HCT116 (cell line): Measurements from ENCODE around the gene CCDC15. TPM values are rescaled to one million over a fixed set of nuclear protein-coding genes. Genes with fewer than 3 reads are reported as not detected.

Source experiments
- ATAC-seq: fragments of 200-7000 bp; cut with Tn5 transposase; 2 replicates; pipeline ENCODE4 v1.9.1; 2020; ENCODE audit warnings: mild to moderate bottlenecking, moderate library complexity
- BruUV-seq: library from RNA; stranded (reverse); fragments of 400-500 nt; replicated peaks from 2 replicates; lab custom pipeline; 2021; lab: Mats Ljungman, UMichigan
- CTCF ChIA-PET: fragments of 300-600 bp; sonication (Branson Sonifier 250); formaldehyde crosslinking; loops from one replicate; lab custom pipeline; 2021; ENCODE audit warnings: antibody characterized with exemption; lab: Charles Lee
- POLR2A ChIA-PET: fragments of 300-600, 350-600 bp; sonication (Branson Sonifier 250); formaldehyde crosslinking; loops from one replicate; lab custom pipeline; 2021; ENCODE audit warnings: antibody characterized with exemption; lab: Charles Lee
- RAD21 ChIA-PET, 2 experiments: fragments of 300-600 bp; sonication (Branson Sonifier 250); formaldehyde crosslinking; loops; one replicate each; lab custom pipeline; 2023; ENCODE audit warnings: low total read pairs in 2 of 2; ENCODE audit not compliant: uncharacterized antibody in 2 of 2, unreplicated experiment in 2 of 2, low non-redundant PET in 1 of 2; lab: Charles Lee
- DNase-seq: peaks from one replicate; pipeline ENCODE4 v3.0.0-alpha.2; 2010; ENCODE audit warnings: low read depth, low spot score
- H2AFZ ChIP-seq: fragments of 200-600 bp; shearing (Covaris generic), sonication (generic); 2 replicates; pipeline ENCODE4 v1.6.1; 2017; ENCODE audit warnings: low read depth, mixed run types, mixed read lengths, antibody characterized with exemption, low read length; ENCODE audit not compliant: poor library complexity, severe bottlenecking
- H3K27ac ChIP-seq: 2 replicates; pipeline ENCODE4 v1.5.1; 2012; ENCODE audit warnings: low read depth, low read length
- H3K27me3 ChIP-seq: fragments of 200-600 bp; sonication (generic); 2 replicates; pipeline ENCODE4 v1.6.1; 2016; ENCODE audit warnings: mixed run types, low read length, mixed read lengths; ENCODE audit not compliant: insufficient read depth
- H3K36me3 ChIP-seq, 2 experiments: fragments of 200-500 bp in 1 of 2; fragments of 200-600 bp in 1 of 2; sonication (Bioruptor generic) in 1 of 2; sonication (generic) in 1 of 2; 2 replicates each; pipeline versions ENCODE4 v1.5.1 to v1.6.1; 2014 to 2016; ENCODE audit warnings: low read length in 2 of 2, inconsistent platforms in 1 of 2, mixed read lengths in 1 of 2, mixed run types in 1 of 2; ENCODE audit not compliant: insufficient read depth in 2 of 2, control insufficient read depth in 1 of 2
- H3K4me1 ChIP-seq, 2 experiments: fragments of 200-600 bp in 1 of 2; sonication (generic) in 1 of 2; 2 replicates each; pipeline versions ENCODE4 v1.5.1 to v1.6.1; 2012 to 2017; ENCODE audit warnings: low read length in 2 of 2, inconsistent platforms in 1 of 2, mild to moderate bottlenecking in 1 of 2, mixed read lengths in 1 of 2, mixed run types in 1 of 2, moderate library complexity in 1 of 2; ENCODE audit not compliant: insufficient read depth in 2 of 2, control insufficient read depth in 1 of 2
- H3K4me2 ChIP-seq: fragments of 200-600 bp; sonication (generic); 2 replicates; pipeline ENCODE4 v1.6.1; 2017; ENCODE audit warnings: mixed run types, low read length, mixed read lengths
- H3K4me3 ChIP-seq, 2 experiments: fragments of 200-600 bp in 1 of 2; sonication (generic) in 1 of 2; replicated peaks in 1 of 2; 2 replicates each; pipeline ENCODE4 v1.5.1; 2011 to 2016; ENCODE audit warnings: low read length in 2 of 2, control low read depth in 1 of 2, low read depth in 1 of 2, mild to moderate bottlenecking in 1 of 2, mixed read lengths in 1 of 2, mixed run types in 1 of 2
- H3K79me2 ChIP-seq: fragments of 200-600 bp; sonication (generic); 2 replicates; pipeline ENCODE4 v1.6.1; 2017; ENCODE audit warnings: mild to moderate bottlenecking, mixed run types, low read length, moderate library complexity, mixed read lengths; ENCODE audit not compliant: insufficient read depth
- H3K9ac ChIP-seq: fragments of 200-600 bp; sonication (generic); 2 replicates; pipeline ENCODE4 v1.6.1; 2016; ENCODE audit warnings: low read length, mixed read lengths
- H3K9me2 ChIP-seq: fragments of 200-600 bp; sonication (generic), shearing (Covaris generic); 2 replicates; pipeline ENCODE4 v1.6.1; 2017; ENCODE audit warnings: mixed run types, mild to moderate bottlenecking, moderate library complexity; ENCODE audit not compliant: insufficient read depth
- H3K9me3 ChIP-seq, 2 experiments: fragments of 200-500 bp in 1 of 2; fragments of 200-600 bp in 1 of 2; sonication (Bioruptor generic) in 1 of 2; sonication (generic) in 1 of 2; 2 replicates each; pipeline ENCODE4 v1.6.1; 2014 to 2017; ENCODE audit warnings: low read length in 2 of 2, mixed read lengths in 2 of 2, inconsistent platforms in 1 of 2, low read depth in 1 of 2, mild to moderate bottlenecking in 1 of 2, mixed run types in 1 of 2, moderate library complexity in 1 of 2; ENCODE audit not compliant: control insufficient read depth in 1 of 2, insufficient read depth in 1 of 2
- H4K20me1 ChIP-seq: fragments of 200-600 bp; sonication (generic), shearing (Covaris generic); 2 replicates; pipeline ENCODE4 v1.6.1; 2017; ENCODE audit warnings: mixed run types, mild to moderate bottlenecking, moderate library complexity; ENCODE audit not compliant: insufficient read depth
- CBX3 ChIP-seq: IDR thresholded peaks from 2 replicates; pipeline ENCODE4 v1.6.1; 2012; ENCODE audit warnings: low read depth
- ELF1 ChIP-seq: IDR thresholded peaks from 2 replicates; pipeline ENCODE4 v1.6.1; 2012; ENCODE audit warnings: low read depth, borderline replicate concordance
- EZH2 ChIP-seq: fragments of 200-600 bp; sonication (generic); IDR thresholded peaks from 2 replicates; pipeline ENCODE4 v1.6.1; 2017; ENCODE audit warnings: antibody characterized with exemption, mixed run types
- EZH2phosphoT487 ChIP-seq: fragments of 200-600 bp; IDR thresholded peaks from 2 replicates; pipeline ENCODE4 v1.6.1; 2018; ENCODE audit warnings: antibody characterized with exemption, borderline replicate concordance
- FOSL1 ChIP-seq: IDR thresholded peaks from 2 replicates; pipeline ENCODE4 v1.6.1; 2012; ENCODE audit warnings: low read depth
- JUND ChIP-seq: IDR thresholded peaks from 2 replicates; pipeline ENCODE4 v1.6.1; 2012
- POLR2AphosphoS5 ChIP-seq: IDR thresholded peaks from 2 replicates; pipeline ENCODE4 v1.6.1; 2011; ENCODE audit warnings: mild to moderate bottlenecking, low read depth, low read length, moderate library complexity
- RAD21 ChIP-seq: IDR thresholded peaks from 2 replicates; pipeline ENCODE4 v1.6.1; 2012; ENCODE audit warnings: low read depth, mild to moderate bottlenecking
- SIN3A ChIP-seq: IDR thresholded peaks from 2 replicates; pipeline ENCODE4 v1.6.1; 2012; ENCODE audit warnings: low read depth
- SP1 ChIP-seq: IDR thresholded peaks from 2 replicates; pipeline ENCODE4 v1.6.1; 2012; ENCODE audit warnings: low read depth
- SRF ChIP-seq: IDR thresholded peaks from 2 replicates; pipeline ENCODE4 v1.6.1; 2012; ENCODE audit warnings: low read depth
- TCF7L2 ChIP-seq: IDR thresholded peaks from 2 replicates; pipeline ENCODE4 v1.7.0; 2011; ENCODE audit warnings: borderline replicate concordance, inconsistent platforms; ENCODE audit not compliant: insufficient read depth, insufficient read length; ENCODE audit errors: extremely low read depth
- YY1 ChIP-seq: IDR thresholded peaks from 2 replicates; pipeline ENCODE4 v1.6.1; 2011; ENCODE audit warnings: low read length, low read depth, moderate library complexity, mild to moderate bottlenecking; ENCODE audit not compliant: insufficient replicate concordance; ENCODE audit errors: extremely low read depth
- ZBTB33 ChIP-seq: IDR thresholded peaks from 2 replicates; pipeline ENCODE4 v1.6.1; 2011; ENCODE audit warnings: mild to moderate bottlenecking, low read length, moderate library complexity; ENCODE audit not compliant: insufficient replicate concordance; ENCODE audit errors: extremely low read depth
- ZNF274 ChIP-seq: fragments of 200-500 bp; sonication (Bioruptor generic); IDR thresholded peaks from 2 replicates; pipeline ENCODE4 v1.6.1; 2014; ENCODE audit warnings: mild to moderate bottlenecking, low read depth, low read length, inconsistent platforms
- intact Hi-C: fragments of 100-400 bp; cut with micrococcal nuclease; formaldehyde crosslinking; loops from 2 replicates; pipeline ENCODE4 v1.10.0; 2022
- total RNA-seq: library from RNA; stranded (reverse); gene quantifications from one replicate; pipeline ENCODE4 v1.2.1, GENCODE V29; 2021; ENCODE audit not compliant: unreplicated experiment

CCDC15 gene
- total RNA-seq, 1 experiment from 2014 or later = 2.4 TPM

DNA sequence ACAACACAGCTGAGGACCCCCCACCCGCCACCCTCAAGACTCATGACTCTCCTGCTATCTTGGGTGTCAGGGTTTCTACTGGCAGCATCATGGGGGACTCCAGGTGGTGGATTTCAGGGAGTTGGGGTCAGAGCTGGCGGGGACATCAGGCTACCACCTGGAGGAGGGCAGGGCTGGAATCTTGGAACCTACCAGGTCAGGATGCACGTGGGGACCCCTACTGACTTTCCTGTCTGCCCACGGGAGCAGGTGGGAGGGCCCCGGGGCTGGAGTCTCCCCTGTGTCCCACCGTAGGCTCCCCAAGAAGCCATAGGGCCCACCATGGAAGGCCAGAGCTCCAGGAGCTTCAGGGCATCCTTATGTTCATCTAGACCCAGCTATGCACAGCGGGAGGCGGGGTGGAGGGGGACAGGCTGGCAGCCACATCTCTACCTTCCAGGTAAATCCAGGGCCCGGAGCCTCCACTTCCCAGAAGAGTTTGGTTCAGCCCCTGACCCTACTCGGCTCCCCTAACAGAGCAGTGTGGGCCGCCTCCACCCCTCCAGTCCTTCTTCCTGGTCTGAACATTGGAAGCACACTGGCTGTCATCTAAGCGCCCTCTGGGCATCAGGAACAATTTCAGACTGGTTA, 119.1 kb downstream of the CCDC15 start:
- H3K36me3 ChIP-seq = no peaks in the 10 kb centered on the region
- no peak overlapping the region for H3K9ac ChIP-seq
- POLR2A ChIA-PET = no interaction called here
- ATAC-seq (no peak), DNase-seq (no peak)
- TF ChIP-seq FOSL1 (no peak), ZNF274 (no peak), EZH2 (no peak), TCF7L2 (no peak), RAD21 (no peak)
- H3K27me3 ChIP-seq = no peaks in the 10 kb centered on the region
- H3K27ac ChIP-seq = no peak overlapping the region
- H3K9me2 ChIP-seq = no peaks in the 10 kb centered on the region
- H3K4me2 ChIP-seq = no peak overlapping the region
- peaks cover 20 to 45% of the 10 kb centered on the region in 2 experiments for H3K4me1 ChIP-seq
- RAD21 ChIA-PET = no interaction called here
- H3K4me3 ChIP-seq = no peak overlapping the region
- CTCF ChIA-PET = no interaction called here
- BruUV-seq = no TSS peak
- H2AFZ ChIP-seq = no peak overlapping the region
- no peaks in the 10 kb centered on the region for H3K79me2 ChIP-seq
- H4K20me1 ChIP-seq = no peaks in the 10 kb centered on the region
- H3K9me3 ChIP-seq = no peaks in the 10 kb centered on the region
- intact Hi-C loops = no loop called here

DNA sequence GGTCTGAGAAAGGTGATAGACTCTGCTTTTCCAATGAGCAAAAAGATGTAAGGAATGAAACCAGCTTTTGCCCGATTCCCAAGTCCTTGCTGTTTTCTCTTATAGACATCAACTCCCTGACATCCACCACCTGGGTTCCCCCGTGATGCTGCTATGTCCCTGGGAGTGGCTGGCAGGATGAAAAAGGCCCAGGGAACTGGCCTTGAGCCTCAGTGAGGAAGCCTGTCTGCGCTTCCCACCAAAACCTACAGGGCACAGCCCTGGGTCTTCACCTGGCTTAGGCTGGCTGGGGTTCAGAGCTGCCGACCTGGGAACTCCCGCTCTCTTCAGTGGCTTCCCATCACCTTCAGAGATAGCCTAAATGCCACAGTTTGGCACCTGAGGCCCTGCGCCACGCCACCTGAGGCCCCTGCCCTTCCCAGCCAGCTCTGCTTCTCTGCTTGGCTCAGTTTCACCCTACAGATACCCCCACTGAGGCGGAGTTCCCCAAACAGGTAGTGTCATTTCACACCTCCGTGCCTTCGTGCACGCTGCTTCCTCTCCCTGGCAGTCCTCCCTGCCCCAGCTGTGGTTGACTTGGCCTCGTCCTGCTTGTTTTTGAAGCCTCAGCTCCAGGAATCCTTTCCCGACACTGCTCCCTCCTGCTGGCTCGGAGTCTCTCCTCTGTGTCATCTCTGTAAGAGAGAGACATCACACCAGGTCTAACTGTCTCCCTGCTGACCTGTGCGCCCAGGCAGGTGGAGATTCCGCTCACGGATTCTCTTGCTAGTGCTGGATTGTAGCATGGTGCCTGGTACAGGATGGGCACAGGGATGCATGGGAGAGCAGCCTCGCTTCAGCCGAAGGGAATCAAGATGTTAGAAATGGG, 119.8 kb downstream of the CCDC15 start:
- RAD21 ChIA-PET = no interaction called here

More for the DNA sequence above, 119.8 kb downstream of the CCDC15 start:
- Histone ChIP-seq H2AFZ (no peak overlapping the region), H3K27ac (no peak overlapping the region), H3K4me1 (peaks cover 20 to 46% of the 10 kb centered on the region in 2 experiments), H3K79me2 (no peaks in the 10 kb centered on the region), H3K36me3 (no peaks in the 10 kb centered on the region), H3K9ac (no peak overlapping the region), H3K27me3 (no peaks in the 10 kb centered on the region), H4K20me1 (no peaks in the 10 kb centered on the region), H3K9me2 (no peaks in the 10 kb centered on the region), H3K9me3 (no peaks in the 10 kb centered on the region), H3K4me3 (no peak overlapping the region), H3K4me2 (no peak overlapping the region)
- no TSS peak for BruUV-seq
- ATAC-seq (no peak), DNase-seq (no peak)
- TF ChIP-seq TCF7L2 (no peak), ZBTB33 (no peak), ELF1 (no peak), EZH2phosphoT487 (no peak), CBX3 (no peak), POLR2AphosphoS5 (no peak), SRF (no peak), SP1 (no peak), ZNF274 (no peak), SIN3A (no peak), EZH2 (no peak), YY1 (no peak), JUND (no peak)
- intact Hi-C loops = no loop called here
- POLR2A ChIA-PET = no interaction called here
- CTCF ChIA-PET = no interaction called here
